GM18502 (cell line): Measurements from ENCODE around the gene PRDM16.

Experiments
- ATAC-seq: cut with Tn5 transposase; IDR thresholded peaks from one replicate; pipeline ENCODE4 v1.9.1; 2021; ENCODE audit warnings: mild to moderate bottlenecking; ENCODE audit not compliant: unreplicated experiment, poor library complexity

Gene PRDM16

GRCh38 chr1:3244025-3244926 is 175.3 kb downstream of the PRDM16 start:
- ATAC-seq = no peak

GRCh38 chr1:3244927-3245315 is 175.9 kb downstream of the PRDM16 start:
- ATAC-seq = no peak

DNA sequence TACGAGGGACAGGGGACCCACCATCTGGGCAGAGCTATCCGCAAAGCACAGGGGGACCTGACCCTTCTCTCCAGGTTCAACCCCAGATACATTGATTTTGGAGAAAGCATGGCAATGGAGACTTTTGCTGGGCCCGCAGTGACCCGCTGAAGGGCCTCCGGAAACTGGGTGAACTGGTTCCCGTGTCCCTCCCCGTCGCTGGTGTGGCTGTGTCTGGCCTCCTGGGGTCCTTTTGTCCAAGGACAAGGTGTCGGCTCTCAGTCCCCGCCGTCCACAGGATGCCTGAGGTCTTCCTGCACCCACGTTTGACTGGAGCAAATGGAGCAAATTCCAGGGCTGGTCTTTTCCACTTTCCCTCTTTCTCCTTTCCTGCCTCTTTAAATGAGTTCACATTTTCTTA is 176.3 kb downstream of the PRDM16 start:
- ATAC-seq = no peak

DNA sequence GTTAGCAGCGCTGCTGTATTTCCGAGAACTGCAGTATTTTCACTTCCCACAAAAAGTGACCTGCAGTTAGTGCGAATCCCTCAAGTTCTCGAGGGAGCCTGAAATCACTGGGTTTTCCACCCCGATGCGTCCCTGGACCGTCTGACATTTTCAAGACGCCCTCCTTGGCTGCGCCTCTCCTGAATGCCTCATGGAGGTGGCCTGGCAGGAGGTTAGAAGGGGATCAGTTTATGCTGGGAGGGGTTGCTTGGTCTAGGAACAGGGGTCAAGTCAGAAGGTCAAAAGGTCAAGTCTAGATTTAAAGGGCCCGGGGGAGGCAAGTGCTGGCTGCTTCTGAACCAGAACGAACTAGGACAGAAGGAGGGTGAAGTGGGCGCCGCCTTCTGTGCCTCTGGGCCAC is 176.8 kb downstream of the PRDM16 start:
- no peak for ATAC-seq

- no peak for ATAC-seq
Observed at GRCh38 chr1:3246251-3246650, 177.2 kb downstream of the PRDM16 start.

GRCh38 chr1:3247521-3248121 is 178.6 kb downstream of the PRDM16 start:
- ATAC-seq = no peak

DNA sequence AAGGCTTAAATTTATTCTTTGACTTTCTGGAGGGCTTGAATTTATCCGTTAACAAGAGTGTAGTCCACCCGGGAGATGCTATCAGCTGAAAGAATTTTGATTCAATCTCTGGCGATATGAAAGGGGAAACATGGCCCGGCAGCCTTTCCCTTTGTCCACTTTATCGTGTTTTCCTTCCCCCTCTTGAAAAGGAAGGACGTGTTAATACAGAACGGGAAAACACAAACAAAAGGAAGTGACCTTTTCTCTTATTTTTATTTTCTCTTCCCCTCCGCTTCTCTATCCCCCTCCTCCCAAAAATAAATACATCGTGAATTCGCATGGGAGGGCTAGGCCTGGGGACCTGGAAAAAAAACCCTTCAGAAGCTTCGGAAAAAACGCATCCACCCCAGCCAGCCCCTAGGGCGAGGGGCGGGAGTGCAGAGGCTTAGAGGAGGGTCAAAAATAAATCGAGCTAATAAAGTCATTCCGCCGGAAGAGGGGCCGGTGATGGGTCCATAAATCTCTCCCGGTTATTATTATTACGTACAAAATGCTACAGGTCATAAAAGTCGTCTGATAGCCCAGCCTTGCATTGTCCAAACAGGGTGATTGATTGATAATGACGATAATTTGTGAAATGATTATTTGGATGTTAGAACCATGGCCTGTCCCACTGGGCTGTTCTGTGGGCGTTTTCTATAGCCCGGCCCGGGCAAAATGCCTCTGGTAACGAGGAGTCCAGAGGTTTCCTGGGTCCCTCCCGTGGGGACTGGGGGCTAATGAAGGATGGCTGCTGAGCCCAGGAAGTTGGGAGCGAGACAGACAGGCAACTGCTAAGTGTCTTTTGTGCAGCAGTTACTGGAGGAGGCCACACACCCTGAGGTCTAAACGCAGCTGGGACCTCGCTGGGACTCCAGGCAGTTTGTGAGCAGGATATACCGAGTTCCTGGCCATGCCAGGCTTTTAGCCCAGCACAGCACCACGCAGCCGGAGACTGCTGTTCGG is 179.4 kb downstream of the PRDM16 start:
- no peak for ATAC-seq

GRCh38 chr1:3249231-3249630 is 180.2 kb downstream of the PRDM16 start:
- no peak for ATAC-seq

DNA sequence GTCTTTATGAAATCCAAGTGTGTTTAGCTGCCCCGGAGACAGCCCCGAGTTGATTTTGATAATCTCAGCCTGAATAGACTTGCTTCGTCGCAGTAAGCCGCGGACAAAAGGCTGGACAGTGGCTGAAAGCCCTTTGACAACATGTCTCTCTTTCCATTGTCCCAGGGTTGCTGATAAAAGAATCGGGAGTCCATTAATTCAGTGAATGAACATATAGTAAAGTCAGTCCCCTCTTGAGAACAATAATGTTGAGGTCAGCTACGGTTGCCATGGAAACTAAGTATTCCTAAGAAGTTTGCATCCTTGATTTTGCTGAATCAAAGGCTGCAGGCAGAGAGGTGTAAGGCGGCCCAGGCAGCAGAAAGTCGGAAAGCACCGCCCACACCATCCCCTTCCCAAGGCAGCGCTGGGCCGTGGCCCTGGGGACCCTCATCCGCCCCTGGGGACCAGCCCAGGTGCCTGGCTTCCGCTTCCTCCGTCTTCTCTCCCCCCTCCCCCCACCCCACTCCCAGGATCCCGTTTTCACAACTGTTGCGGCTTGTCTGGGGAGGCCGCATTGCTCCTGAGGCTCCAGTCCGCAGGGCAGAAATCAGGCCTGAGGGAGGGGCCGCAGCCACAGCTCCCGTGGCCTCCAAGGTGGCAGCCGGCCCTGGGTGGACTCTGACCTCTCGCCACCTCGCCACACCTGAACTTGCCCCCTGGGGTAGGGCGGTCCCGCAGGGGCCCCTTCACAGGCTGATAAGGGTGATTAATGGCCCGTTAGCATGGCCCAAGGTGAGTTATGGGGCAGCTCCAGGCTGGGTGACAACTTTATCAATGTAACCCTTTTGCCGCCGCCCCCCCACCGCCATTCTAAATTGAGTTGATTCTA is 180.9 kb downstream of the PRDM16 start:
- no peak for ATAC-seq

DNA sequence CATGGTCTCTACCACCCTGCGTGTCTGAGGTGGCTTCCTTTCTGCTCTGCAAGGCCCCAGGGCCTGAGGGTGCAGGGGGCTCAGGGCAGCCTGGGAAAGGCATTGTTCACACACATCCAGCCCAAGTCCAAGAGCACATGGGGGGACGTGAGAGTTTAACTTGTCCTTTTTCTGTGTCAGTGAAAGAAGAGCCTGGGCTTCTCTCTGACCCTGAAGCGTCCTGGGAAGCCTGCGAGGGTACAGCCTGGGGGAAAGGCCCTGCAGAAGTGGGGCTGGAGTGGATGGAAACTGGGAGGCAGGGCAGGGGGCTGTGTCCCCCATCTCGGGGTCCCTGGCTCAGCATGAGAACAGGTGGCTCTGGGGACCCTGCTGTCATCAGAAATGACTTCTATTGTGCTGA is 181.6 kb downstream of the PRDM16 start:
- ATAC-seq = no peak

DNA sequence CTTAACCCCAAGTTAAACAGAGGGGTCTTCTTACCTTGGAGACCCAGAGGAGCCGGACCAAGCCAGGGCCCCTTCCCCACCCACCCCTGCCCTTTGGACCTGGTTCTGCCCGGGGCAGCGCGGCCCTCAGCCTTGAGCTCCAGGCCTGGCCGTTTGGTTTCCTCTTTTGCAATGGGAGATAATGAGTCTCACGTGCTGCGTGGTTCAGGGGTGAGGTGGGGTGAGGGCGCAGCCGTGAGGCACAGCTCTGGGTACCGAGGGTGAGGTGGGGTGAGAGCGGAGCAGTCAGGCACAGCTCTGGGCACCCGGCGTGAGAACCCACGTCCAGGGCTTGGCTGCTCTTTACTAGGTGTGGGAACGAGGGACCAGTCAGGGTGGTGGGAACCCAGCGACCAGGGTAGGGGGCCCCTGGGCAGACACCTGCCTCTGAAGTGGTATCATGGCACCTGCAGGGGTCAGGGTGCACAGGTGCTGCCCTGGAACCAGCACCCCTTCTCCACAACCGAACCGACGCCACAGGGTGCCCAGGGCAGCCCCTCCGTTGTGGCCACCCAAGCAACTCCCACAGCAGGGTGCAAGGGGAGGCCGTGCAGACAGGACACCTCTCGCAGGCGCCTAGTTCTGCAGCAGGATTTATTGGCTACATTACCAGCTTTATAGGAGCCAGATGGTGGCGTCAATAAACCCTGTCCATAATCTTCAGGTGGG is 182.2 kb downstream of the PRDM16 start:
- no peak for ATAC-seq

DNA sequence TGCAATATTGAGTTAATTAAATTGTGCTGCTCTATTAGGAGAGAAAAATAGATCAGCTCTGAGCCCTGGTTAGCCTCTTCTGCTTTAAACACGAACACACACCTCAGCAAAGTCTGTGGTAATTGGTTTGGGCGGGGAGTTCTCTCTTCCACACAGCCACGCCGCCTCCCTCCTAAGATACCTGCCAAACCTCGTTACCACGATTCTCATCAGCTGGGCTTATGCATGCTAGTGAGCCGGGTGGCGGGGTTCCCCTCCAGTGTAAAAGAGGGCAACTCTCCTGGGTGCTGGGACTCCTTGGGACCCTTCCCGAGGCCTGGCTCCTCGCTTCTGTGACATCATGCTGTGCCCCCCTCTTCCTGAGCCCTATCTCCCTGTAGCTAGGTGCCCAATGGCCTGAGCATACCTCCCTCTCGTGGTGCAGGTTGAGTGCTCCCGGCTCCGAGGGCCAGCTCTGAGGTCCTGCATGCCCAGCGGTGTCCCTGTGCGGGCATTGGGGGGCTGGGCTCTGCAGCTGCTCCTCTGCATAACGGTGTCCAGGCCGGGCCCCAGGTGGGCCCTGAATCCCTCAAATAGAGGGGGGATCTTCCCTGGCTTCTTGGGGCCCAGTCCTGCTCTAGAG is 182.9 kb downstream of the PRDM16 start:
- no peak for ATAC-seq

DNA sequence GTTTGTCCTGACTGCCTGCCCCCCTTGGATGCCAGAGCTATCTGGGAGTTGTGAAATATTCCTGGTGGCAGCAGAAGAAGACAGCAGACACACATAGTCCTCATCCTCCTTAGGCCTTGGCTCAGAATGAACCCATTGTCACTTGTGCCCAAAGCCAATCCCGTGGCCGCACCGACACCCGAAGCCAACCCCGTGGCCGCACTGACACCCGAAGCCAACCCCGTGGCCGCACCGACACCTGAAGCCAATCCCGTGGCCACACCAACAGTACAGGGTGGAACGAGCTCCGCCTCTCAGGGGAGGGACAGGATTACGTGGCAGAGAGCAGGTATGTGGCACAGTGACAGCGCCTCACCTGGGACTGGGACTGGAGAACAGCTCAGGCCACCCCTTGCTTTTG is 186.7 kb downstream of the PRDM16 start:
- ATAC-seq = no peak

DNA sequence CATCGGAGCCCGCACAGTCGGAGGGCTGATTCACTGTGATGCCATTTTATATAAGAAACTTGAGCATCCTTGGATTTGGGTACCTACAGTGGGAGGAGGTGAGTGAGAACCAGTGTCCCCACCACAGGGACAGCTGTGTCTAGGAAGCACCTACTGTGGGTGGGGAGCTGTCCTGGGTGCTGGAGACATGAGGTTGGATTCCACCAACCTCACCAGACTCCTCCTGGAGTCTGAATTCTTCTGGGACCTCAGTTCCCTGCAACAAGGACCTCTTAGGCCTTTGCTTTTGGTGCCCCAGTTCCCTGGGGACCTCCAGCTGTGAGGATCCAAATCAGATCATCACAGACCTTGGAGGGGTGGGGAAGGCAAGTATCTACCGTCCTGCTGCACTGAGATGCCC is 188.8 kb downstream of the PRDM16 start:
- ATAC-seq = no peak

DNA sequence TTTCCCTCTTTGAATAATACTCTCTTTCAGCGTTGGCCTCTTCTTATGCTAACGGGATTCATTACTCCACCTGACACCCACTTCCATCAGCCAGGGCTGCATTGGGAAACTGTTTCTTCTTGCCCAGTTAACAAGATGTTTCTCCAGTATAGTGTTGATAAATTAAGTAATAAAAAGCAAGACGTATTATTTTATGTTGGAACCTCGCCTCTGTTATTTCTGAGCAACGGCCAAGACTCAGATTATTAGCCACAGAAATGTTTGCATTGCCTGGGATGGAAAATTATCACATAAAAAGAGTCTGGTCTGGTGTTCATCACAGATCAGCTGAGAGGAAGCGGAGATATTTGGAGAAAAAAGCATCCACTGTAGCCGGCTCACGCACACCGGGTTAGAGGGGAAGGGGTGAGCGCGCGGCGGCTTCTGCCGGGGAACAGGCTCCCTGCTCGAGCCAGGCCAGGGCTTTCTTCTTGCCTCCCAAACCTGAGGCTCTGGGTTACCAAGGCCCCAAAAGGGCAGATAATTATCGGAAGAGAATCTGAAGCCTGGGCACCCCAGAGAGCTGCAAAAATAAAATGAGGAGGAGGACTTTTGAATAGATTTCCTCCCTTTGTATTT is 189.5 kb downstream of the PRDM16 start:
- no peak for ATAC-seq

- no peak for ATAC-seq
Observed at GRCh38 chr1:3259020-3259419, 190.0 kb downstream of the PRDM16 start.

DNA sequence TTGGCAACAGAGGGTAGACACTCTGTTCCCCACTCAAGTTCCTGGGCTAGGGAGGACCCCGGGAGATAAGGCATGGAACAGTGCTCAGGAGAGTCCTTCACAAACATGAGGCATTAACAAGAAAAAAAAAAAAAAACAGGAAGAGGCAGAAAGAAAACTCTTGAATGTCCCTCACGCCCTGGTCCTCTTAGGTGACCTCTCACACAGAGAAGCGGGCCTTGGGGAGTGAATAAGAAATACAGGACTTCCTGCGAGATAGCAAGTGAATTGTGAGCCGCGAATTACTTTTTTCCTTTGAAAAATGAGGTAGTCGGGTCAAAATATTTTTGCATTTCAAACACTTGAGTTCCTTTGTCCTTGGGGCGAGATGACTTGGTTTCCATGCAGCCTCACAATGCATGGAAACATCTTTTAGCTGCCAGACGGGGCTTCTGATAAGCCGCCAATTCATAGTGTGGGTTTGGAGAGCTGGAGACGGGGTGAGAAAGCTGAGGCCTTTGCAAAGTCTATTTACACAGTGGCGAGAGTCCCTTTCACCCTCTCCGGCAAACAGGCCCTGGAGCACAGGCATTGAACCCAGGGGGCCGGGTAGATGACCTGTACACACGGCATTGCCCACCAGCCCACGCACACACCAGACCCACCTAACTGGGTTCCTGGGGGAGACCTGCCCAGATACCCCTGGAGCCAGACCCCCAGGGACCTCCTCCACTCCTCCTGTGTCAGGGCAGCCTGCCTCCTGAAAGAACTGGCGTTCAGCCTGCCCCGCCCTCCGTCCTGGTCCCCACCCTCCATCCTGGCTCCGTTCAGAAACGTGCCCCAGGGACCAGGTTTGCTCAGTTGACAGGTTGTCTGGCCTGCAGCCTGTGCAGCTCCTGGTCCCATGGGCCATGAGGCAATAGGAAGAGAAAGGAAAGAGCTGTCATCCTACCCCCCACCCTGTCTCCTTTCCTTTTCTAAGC is 192.3 kb downstream of the PRDM16 start:
- ATAC-seq = no peak
